HEK293T (cell line): ENCODE data around the gene PLEKHA6.

Source experiments
- ARNT ChIP-seq: fragments of 450-650 bp; IDR thresholded peaks from 2 replicates; pipeline ENCODE4 v1.6.1; 2017; ENCODE audit warnings: mild to moderate bottlenecking
- BHLHE40 ChIP-seq: fragments of 450-650 bp; IDR thresholded peaks from 2 replicates; pipeline ENCODE4 v1.6.1; 2016; ENCODE audit warnings: mild to moderate bottlenecking, moderate library complexity, borderline replicate concordance
- CTBP1 ChIP-seq: fragments of 450-650 bp; IDR thresholded peaks from 2 replicates; pipeline ENCODE4 v1.6.1; 2016; ENCODE audit warnings: borderline replicate concordance
- ELF4 ChIP-seq: fragments of 450-650 bp; IDR thresholded peaks from 2 replicates; pipeline ENCODE4 v1.6.1; 2017; ENCODE audit warnings: antibody characterized with exemption
- FOXK2 ChIP-seq: fragments of 450-650 bp; IDR thresholded peaks from 2 replicates; pipeline ENCODE4 v1.6.1; 2016; ENCODE audit warnings: mild to moderate bottlenecking
- FOXM1 ChIP-seq: fragments of 450-650 bp; IDR thresholded peaks from 2 replicates; pipeline ENCODE4 v1.6.1; 2017; ENCODE audit warnings: mild to moderate bottlenecking, borderline replicate concordance
- HDGF ChIP-seq: fragments of 450-650 bp; IDR thresholded peaks from 2 replicates; pipeline ENCODE4 v1.6.1; 2017; ENCODE audit warnings: antibody characterized with exemption, borderline replicate concordance
- L3MBTL2 ChIP-seq: fragments of 450-650 bp; conservative IDR thresholded peaks from 2 replicates; pipeline ENCODE4 v1.6.1; 2016; ENCODE audit warnings: mild to moderate bottlenecking
- LEF1 ChIP-seq: fragments of 450-650 bp; IDR thresholded peaks from 2 replicates; pipeline ENCODE4 v1.6.1; 2017; ENCODE audit warnings: mild to moderate bottlenecking, borderline replicate concordance
- NFRKB ChIP-seq: fragments of 450-650 bp; IDR thresholded peaks from 2 replicates; pipeline ENCODE4 v1.6.1; 2016; ENCODE audit warnings: mild to moderate bottlenecking, moderate library complexity
- SP1 ChIP-seq: fragments of 450-650 bp; IDR thresholded peaks from 2 replicates; pipeline ENCODE4 v1.6.1; 2017
- SUZ12 ChIP-seq: fragments of 450-650 bp; IDR thresholded peaks from 2 replicates; pipeline ENCODE4 v1.6.1; 2016; ENCODE audit warnings: mild to moderate bottlenecking
- TARDBP ChIP-seq: fragments of 450-650 bp; IDR thresholded peaks from 2 replicates; pipeline ENCODE4 v1.6.1; 2016
- ZNF384 ChIP-seq: fragments of 450-650 bp; IDR thresholded peaks from 2 replicates; pipeline ENCODE4 v1.6.1; 2016

DNA sequence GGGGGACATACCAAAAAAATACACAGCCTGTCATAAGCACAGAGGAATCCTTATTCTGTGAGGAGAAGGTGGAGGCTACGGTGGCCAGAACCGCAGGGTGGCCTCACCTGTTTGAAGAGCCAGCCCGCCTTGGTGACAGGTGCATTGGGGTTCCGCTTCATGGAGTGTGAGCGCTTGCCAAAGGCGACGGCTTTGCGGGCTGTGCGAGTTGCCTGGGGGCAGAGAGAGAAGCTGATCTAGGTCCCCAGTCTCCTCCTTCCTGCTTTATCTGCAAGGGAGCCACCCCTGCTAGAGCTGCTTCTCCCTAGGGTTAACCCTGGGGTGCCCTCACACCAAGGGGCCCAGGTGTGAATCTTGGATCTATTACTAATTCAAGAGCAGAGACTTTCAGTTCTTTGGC is 91.6 kb downstream of the PLEKHA6 start:
- no peak for TF ChIP-seq BHLHE40
- no peak for TF ChIP-seq FOXM1
- no peak for TF ChIP-seq SP1
- TF ChIP-seq L3MBTL2: no peak
- TF ChIP-seq HDGF: no peak
- TF ChIP-seq CTBP1: no peak
- TF ChIP-seq SUZ12: no peak
- no peak for TF ChIP-seq ZNF384
- no peak for TF ChIP-seq FOXK2
- TF ChIP-seq LEF1: no peak
- no peak for TF ChIP-seq TARDBP
- TF ChIP-seq ELF4: no peak
- TF ChIP-seq ARNT: no peak
- no peak for TF ChIP-seq NFRKB
